Measurements from ENCODE around the gene MBD5.

MBD5 gene

DNA sequence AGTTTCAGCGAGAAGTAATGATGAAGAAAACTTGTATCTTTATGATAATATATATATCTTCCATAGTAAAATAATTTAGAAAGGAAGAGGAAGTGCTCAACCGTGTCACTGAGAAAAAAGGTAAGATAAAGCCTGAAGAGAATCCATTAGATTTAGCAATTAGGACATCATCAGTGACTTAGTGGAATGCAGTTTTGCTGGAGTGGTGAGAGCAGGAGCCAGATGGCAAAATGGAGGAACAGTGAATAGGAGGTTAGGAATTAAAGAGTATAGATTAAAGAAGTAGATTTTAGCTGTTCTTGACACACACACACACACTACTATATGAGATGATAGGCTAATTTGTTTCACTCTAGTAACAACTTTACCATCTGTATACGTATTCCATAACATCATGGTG lies 466.5 kb downstream of the MBD5 start:
- no peak for DNase-seq

DNA sequence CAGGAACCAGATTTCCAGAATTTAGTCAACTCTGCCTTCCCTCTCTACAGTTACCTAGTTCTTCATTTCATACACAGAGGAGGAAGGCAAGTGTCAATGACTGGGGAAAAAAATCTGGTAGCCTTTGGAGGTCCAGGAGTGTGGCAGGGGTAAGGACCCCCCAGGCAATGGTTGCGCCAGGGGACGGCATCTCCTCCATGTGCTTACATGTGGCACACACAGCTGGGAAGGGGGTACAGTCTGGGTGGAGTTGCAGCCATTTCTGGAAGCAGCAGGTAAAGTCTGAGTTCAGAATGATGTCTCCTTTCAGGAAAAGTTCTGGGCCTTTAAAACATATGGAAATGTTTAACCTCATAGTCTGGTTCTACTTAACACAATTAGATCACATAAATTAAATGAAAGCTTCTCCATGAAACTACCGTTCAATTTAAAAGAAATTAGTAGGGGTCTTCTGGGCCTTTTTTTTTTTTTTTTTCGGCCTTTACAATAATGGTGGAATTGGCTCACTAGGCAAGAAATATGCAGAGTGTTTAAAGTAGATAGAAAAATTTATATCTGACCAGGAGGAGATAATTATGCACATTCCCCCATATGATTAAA lies 470.0 kb downstream of the MBD5 start:
- no peak for DNase-seq

DNA sequence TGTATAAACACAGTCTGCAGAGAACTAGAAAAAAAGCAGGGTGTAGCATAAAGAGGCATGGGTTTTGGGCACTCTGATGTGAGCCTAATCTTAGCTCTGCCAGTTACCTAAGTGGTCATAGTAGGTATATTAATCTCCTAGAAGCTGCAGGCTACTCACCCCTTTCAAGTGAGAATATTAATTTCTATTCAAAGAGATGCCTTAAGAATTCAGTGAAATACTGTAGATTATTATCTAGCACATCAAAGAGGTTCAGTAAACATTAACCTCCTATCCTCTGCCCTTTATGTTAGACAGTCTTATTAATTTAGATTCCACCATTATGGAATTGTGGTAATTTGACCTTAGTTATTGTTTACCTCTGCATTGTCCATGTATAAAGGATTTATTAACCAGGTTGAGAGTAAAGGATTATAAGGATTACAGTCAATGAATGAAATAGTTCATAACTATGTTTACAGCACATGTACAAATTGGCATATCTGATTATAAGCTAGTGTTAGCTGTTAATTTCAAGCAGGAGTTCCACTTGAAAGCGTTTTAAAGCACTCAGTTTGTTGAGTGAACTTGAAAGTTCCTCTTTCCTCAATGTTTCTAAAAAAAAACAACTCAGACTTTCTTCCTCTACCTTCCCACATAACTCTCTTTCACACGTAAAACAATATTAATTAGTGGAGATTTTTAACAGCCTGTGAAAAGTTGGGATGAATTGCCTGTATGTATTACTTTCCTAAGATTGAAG lies 473.1 kb downstream of the MBD5 start:
- no peak for DNase-seq

DNA sequence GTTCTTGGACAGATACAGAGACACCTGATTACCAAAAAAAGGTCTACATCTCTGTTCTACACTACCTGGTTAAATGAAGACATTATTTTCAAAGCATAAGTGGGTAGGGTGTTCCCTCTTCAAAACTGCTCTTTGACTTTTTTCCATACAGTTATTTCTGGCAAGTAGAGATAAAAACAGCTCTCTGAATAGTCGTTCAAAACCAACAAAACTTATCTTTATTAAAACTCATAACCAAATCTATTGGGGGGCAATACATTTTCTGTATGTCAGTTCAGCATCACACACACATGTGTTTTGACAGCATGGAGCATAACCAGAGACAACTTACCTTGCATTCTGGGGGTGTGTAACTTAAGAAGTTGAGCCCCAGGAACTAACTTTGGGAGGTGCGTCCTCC lies 474.7 kb downstream of the MBD5 start:
- DNase-seq: no peak

DNA sequence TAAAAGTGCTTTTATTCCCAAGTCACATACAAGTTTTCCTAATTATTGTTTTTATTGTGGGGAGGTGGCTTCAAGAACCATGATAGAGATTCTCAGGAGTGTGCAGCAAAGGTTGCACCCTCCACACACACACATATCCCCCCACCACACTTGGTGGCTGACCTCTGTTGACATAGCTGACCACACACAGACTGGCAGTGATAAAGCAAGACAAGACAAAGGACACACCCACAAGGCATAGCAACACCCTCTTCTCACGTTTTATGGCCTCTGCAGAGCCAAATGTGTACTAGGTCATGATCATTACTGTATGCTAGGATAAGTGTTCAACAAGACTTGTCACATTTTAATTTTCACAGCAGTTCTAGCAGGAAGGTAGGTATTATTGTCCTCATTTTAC lies 480.7 kb downstream of the MBD5 start:
- DNase-seq: no peak

DNA sequence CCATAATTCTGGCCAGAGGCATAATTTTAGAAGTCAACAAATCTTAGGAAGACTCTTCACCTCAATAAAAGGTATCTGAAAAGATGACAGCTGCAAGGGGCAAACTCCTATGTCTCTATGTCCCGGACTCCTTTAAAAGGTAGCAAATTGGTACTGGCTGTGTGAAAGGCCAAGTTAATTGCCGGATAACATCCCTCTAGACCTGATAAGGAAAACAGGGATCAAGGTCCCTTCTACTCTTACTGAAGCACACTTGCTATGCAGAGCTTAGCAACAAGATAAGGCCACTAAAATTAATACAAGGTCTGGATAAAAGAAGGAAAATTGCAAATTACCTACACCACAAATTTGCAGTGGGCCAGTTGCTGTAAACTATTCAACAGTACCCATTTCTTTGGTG lies 482.6 kb downstream of the MBD5 start:
- no peak for DNase-seq

DNA sequence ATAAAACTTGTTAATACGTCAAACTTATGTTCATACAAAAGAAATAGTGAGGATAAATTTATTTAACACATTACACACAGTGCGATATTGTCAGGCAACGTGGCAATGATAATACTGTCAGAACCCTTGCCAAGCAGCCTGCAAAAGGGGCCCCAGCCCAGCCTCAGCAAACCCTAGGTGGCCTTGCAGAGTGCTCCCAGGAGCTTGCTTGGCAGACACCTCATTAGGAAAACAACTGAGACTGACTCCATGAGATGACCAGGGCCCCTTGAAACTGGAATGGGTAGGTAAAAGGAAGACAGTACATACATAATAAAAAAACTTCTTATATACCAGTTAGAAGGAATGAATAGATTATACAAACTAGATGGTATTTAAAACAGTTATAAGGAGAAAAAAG lies 487.1 kb downstream of the MBD5 start:
- no peak for DNase-seq

DNA sequence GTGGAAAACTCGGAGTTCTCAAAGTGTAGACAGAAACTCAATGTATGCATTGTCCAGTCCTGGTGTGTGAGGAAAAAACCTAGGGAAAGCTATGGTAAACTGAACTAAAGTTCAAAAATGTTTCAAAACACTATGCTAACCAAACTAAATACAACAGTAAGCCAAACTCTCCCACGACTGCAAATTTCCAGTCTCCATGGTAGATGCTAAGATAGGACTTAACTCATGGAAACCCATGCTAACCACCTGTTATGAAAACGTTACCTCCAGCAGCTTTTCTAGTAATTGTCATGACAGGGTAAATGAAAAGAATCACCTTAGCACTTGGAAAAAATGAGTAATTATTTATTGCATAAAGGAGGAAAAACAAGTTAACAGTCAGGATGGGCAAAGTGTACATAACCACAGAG lies 488.0 kb downstream of the MBD5 start:
- DNase-seq: no peak

DNA sequence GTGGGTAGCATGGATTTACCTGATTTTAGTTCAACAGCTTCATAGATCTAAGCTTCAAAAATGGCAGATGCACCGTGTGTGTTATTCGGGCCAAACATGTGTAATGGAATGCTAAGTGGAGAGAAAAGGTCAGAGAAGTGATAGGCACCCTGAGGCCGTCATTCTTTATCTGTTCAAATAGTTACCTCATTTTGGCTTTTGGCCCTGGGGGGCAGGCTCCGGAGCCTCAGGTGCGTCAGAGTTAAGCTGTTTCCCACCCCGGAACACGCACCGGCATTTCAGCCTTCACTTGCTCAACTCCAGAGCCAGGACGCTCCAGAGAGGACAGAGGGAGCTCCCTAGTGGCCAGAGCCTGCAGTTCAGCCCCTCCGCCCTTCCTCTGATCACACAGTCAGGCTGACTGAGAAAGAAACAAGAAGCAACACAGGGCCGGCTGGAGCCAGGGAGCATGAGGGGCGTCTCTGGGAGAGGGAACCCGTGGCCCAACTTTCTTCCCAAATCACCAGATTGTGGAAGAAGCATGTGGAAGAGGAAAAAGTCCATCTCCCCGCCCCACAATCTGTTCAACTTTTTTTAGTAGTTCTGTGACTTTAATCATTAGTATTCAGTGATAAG lies 488.5 kb downstream of the MBD5 start:
- DNase-seq: peak; percentile 81

DNA sequence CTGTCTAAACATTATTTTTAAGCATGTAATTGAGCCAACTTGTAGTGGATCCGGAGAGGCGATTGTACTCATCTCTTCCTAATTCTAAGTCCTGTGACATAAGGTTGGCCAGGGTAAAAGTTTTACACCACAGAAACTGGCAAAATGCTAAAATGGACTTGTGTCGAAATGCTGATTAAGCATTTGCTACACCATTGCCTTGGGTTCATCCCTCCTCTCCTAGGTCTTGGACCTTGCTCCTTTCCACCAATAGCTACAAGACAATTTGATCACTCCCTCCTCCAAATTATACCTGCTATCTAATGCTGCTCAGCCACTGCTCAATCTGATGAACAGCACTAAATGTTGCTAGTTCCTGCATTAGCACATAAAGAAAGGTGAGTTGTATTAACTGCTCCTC lies 491.0 kb downstream of the MBD5 start:
- no peak for DNase-seq

DNA sequence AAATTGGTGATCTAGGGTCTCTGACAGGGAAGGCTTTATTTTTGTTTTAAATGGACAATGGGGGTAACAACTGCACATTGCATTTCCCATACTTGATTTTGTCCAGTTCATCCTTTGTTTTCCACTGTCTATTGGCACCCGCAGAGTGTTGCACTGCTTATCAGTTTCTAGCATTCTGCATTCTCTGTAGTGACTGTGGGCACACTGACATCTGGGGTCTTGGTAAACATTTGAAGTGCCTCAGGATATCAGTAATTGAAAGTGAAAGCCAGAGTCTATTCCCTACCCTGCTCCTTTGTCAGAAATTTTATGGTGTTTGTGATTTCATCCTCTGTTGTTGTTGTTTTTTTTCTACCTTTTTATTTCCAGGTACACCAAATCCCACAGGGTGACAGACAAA lies 491.6 kb downstream of the MBD5 start:
- DNase-seq: no peak

DNA sequence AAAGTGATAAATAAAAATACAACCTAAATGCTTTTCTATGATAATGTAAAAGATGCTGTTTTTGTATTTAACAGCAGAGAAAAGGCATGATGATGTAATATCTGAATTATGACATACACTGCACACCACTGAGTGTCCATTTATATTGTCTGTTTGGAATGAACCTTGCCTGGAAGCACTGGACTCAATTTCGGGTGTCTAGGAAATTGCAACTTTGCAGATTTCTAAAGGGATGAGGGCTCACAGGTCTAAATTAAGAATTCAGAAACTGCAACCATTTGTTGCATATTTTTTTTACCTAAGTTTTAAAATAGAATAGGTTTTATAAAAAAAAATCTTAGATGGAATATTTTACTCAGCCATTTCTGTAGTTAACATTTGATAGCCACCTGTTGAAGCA lies 492.5 kb downstream of the MBD5 start:
- DNase-seq: no peak

DNA sequence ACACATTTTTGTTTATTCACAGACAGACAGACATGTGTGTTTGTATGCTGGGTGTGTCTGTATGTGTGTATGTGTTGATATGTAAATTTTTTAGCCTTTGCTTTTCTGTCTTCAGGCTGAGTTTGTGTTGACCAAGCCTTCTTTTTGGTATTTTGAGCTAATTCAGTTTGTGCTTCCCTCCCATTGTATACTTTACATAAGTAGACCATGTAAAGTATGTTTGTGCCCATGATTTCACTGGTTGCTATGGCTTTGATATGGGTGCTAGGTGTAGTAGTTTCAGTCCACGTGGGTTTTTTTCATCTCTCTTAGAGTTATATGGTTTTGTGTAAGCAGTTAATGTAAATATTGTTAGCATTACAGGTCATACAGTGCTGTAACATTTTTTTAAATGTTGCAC lies 494.2 kb downstream of the MBD5 start:
- no peak for DNase-seq

DNA sequence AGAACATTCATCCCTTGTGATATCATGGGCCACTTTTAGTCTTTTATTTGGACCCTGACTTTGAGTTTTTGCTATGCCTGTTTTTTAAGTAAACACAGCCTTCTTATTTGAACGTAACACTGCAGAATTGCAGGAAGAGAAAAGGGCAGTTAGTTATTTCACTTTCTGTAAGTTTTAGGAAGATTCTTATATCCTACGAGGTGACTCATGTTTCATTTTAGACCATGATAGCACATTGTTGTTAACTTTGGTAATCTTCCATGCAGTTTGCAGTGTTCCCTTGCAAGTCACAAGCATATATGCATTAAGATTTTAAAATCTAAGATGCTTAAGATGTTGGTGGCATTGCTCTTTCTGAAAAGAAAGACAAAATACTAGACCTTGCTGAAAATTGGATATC lies 495.1 kb downstream of the MBD5 start:
- DNase-seq: no peak

DNA sequence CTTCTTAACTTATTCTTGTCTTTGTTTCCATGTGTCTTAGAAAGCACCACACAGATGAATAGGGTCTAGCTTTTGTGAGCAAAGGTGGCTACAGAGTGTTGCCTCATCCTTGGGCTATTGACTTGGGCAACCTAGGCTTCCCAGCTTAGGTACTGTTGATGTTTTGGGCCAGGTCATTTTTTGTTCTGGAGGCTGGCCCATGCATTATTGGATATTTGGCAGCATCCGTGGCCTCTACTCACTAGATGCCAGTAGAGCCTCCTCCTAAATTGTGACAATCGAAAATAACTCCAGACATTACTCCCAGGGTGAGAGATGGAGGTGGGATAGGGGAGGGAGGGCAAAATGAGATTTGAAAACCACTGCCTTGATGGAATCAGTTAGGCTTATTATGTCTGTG lies 496.4 kb downstream of the MBD5 start:
- DNase-seq: no peak

DNA sequence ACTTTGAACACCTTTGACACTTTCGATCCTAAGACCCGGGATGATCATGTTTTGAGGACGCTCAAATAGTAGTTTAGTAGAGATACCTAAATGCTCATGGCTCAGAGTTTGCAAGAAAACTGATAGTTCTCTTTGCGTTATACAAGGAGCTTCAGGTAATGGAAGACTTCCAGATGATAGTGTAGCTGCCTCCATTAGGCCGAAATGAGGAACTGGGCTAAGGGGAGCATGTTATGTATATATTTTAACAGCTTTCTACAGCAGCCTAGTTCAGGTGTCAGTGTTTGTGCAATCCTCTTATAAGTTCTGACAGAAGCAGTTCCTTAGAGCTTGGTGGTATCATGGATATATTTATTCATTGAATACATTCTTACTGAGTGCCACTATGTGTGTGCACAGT lies 496.9 kb downstream of the MBD5 start:
- no peak for DNase-seq

DNA sequence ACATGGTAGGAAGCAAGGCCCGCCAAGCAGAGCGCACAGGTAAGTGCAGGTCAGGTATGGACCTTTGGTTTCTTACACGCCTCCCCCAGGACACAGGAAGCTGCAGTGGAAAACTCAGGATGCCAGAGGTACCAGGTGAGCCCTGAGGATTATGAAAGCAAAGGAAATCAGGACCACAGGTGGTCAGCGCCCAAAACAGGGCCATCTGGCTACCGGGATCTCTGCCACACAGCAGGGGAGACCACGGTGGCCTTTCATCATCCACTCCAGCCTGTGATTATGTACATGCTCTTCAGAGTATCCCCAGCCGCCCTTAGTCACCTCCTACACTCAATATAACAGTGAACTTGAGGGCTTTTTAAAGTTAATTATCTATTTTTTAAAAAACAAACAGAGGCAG lies 498.1 kb downstream of the MBD5 start:
- no peak for DNase-seq

DNA sequence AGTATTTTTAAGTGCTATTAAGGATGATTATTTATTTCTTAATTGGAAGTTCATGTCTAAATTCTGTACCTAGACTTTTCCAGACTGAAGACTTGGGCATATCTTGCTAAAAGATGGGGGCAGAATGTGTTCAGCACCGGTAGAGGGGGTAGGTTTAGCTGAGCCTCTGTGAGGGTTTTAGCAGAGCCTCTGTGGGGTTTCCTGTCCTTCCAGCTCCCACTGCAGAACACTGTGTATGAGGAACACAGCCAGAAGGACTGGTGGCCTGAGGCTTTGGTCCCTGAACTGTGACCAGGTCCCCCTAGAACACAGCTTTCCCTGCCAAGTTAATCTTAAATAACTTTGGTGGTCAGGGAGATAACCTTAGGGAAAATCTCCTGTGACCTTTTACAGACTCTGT lies 500.3 kb downstream of the MBD5 start:
- no peak for DNase-seq

DNA sequence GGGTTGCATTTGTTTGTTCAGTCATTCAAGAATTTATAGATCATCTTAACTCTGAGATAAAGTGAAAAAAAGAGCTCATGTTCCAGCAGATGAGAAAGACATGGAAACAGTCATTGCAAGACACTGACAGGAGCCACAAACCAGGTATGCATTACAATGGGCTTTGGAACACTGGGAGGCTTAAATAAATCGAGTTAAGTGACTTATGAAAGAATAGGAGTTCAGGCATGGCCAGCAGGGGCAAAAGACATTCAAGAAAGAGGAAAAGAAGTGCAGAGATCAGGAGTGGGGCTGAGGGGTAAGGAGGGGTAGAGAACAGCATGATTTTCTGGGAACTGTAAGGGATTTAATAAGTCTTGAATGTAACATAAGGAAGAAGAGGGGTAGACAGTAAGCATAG lies 502.4 kb downstream of the MBD5 start:
- DNase-seq: no peak

DNA sequence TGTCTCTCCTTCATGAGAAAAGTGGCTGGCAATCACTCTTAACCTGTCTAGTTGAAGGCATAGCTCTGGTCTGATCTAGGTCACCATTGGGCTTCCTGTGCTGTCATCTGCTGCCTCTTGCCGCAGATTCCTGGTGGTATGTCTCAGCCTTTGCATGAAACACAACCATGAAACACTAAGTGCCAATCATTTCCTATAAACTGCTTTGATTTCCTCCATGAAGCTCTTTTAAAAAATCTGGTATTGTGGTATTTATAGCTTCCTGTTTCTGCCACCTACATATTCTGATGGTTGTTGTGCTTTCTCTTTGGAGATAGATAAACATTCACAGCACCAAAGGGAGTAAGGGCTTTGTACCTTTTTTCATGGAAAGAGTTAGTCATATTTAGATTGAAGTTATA lies 503.6 kb downstream of the MBD5 start:
- DNase-seq: peak; percentile 70

DNA sequence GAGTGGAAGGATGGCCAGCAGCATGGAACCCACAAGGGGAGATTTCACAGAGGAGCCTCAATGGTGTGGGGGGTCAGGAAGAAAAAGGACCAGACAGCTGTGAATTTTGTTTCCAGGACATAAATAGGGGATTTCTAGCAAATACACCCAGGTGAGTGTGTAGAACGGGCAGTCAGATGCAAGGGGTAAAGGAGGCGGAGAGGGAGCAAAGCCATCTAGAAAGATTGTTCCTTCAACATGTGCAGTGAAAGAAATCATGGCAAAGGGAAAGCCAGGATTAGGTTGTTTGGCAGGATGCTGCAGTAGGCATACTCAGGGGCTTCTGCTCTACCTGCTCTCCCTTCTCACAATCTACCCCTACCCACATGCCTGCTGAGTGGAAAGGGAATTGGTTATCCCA lies 504.2 kb downstream of the MBD5 start:
- DNase-seq: no peak

DNA sequence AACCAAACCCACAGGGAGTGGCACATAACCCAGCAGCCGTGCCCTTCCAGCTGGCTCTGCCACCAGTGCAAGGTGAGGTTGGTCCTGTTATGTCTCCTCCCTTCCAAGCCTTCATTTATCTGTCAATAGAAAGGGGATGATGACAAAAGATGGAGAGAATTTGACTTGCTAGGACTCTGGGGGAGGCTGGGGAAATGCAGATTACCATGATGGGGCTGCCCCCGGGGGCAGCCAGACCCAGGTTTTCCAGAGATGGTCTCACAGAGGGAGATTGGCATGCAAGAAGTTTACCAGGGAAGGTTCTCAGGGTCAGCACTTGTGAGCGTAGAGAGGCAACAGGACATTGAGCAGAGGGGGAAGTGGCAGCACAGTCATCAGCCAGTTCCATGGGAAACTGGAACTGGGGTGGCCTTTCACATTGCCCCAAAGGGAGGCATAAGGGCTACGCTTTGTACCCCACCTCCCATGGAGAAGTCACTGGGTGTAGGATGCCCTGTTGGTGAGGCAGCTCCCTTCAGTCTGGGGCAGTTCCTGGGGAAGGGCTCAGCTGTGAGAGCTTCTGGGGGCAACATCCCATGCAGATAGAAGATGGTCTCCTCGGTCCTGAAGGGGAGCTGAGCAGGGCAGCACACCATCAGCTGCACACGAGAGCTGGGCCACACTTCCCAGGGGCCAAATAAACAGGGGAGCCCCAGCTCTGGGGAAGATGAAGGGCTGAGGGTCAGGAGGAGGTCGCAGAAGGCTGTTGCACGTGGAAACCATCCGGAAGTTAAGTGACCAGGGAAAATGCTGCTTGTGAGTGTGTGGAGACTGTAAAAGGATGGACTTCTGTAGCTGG lies 505.8 kb downstream of the MBD5 start:
- DNase-seq: no peak

DNA sequence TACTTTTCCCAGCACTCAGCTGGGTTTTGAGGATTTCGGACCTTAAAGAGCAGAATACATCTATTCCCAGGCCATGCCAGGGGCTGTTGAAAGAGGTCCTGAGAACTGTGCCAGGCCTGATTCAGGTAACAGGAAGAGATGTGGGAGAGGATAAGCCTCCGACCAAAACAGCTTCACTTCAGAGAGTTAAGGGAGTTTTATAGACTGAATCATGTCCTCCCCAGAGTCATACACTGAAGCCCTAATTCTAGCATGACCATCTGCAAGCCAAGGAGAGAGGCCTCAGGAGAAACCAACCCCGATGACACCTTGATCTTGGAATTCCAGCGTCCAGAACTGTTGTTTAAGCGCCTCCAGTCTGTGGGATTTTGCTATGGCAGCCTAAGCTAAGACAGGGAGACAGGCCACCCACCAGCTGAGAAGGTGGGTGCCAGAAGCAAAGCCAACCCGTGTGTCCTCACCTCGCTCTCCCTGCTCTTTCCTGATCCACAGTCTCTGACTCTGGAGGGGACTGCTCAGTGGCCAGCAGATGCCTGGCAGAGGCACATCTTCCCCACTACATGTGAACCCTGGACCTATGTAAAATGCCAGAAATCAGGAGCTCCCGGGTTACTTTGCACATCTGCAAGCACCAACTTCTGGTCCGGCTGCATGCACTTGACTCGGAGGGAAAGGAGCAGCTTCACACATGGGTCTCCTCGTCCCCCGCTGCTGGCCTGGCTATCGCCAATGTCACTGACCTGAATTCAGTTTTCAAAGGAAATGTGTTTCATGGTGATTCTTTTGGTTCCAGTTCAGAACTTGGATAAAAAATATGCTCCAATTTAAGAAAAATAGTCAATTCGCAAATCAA lies 506.8 kb downstream of the MBD5 start:
- DNase-seq: no peak

Data from CD4-positive, alpha-beta T cell treated with Interleukin-15 for 1 hour (primary cell).